Colonic mucosa (tissue), 4 donors: ENCODE results near the gene MFNG. TPM values are rescaled to one million over a fixed set of nuclear protein-coding genes. Genes with fewer than 3 reads are reported as not detected.

Source experiments
- DNase-seq: peaks from one replicate; pipeline ENCODE4 v3.0.0-alpha.2; 2020
- H3K27ac ChIP-seq: fragments of 200-600 bp; one replicate; pipeline ENCODE4 v1.8.0; 2021
- H3K27me3 ChIP-seq: fragments of 200-600 bp; one replicate; pipeline ENCODE4 v1.8.0; 2021
- H3K36me3 ChIP-seq: fragments of 200-600 bp; one replicate; pipeline ENCODE4 v1.8.0; 2021
- H3K4me1 ChIP-seq: fragments of 200-600 bp; one replicate; pipeline ENCODE4 v1.8.0; 2021; ENCODE audit warnings: mild to moderate bottlenecking
- H3K4me3 ChIP-seq: fragments of 200-600 bp; one replicate; pipeline ENCODE4 v1.8.0; 2021
- H3K9ac ChIP-seq, 2 donors: one replicate each; pipeline ENCODE4 v1.7.0; 2013; ENCODE audit warnings: control low read depth in 2 of 2, low read depth in 2 of 2, low read length in 2 of 2
- H3K9me3 ChIP-seq: fragments of 200-600 bp; one replicate; pipeline ENCODE4 v1.8.0; 2021
- CTCF ChIP-seq: fragments of 200-600 bp; IDR thresholded peaks from one replicate; pipeline ENCODE4 v1.8.0; 2022; ENCODE audit warnings: antibody characterized with exemption, mild to moderate bottlenecking
- intact Hi-C: fragments of 100-400 bp; cut with DNase I; formaldehyde crosslinking; loops from one replicate; pipeline ENCODE4 v1.14.1; 2022
- total RNA-seq, 2 donors: library from RNA; stranded (reverse); fragmentation: NEBNext Ultra II Directional in 1 of 2; extraction: Animal tissue kit (Norgen Biotek cat#: 25700) in 1 of 2; gene quantifications; one replicate each; pipeline ENCODE4 v1.2.1, GENCODE V29; 2021
- donor health status: healthy.
- donor health status: DM: no; HTN: no; CAD: no.
- donor health status: DM: no; HTN: no; CAD: no.

The MFNG gene
- total RNA-seq, 2 donors from 2014 or later, result 6.5 to 10.7 TPM

- intact Hi-C loops, result no loop called here
- Histone ChIP-seq H3K4me1 (no peaks in the 10 kb centered on the region), H3K27me3 (peaks cover 40% of the 10 kb centered on the region), H3K9me3 (no peaks in the 10 kb centered on the region), H3K9ac (no peak overlapping the region), H3K27ac (no peak overlapping the region), H3K4me3 (no peak overlapping the region), H3K36me3 (no peaks in the 10 kb centered on the region)
- TF ChIP-seq CTCF, result no peak
- no peak for DNase-seq
Measured at GRCh38 chr22:37425800-37426705, 60.1 kb downstream of the MFNG start.

- no peaks in the 10 kb centered on the region for H3K9me3 ChIP-seq
- peaks cover 47% of the 10 kb centered on the region for H3K27me3 ChIP-seq
- intact Hi-C loops, result no loop called here
- no peaks in the 10 kb centered on the region for H3K4me1 ChIP-seq
- no peak for DNase-seq
- H3K9ac ChIP-seq, result no peak overlapping the region
- TF ChIP-seq CTCF, result no peak
- no peaks in the 10 kb centered on the region for H3K36me3 ChIP-seq
- H3K4me3 ChIP-seq, result no peak overlapping the region
- H3K27ac ChIP-seq, result no peak overlapping the region
Measured at GRCh38 chr22:37425369-37425768, 60.8 kb downstream of the MFNG start.

GRCh38 chr22:37423283-37423682 lies 62.9 kb downstream of the MFNG start:
- intact Hi-C loops, result no loop called here
- H3K9ac ChIP-seq, result no peak overlapping the region

GRCh38 chr22:37421468-37421877 lies 64.7 kb downstream of the MFNG start:
- H3K27ac ChIP-seq, result no peak overlapping the region
- TF ChIP-seq CTCF, result no peak
- no peaks in the 10 kb centered on the region for H3K4me1 ChIP-seq
- intact Hi-C loops, result no loop called here
- peaks cover 40% of the 10 kb centered on the region for H3K27me3 ChIP-seq
- no peaks in the 10 kb centered on the region for H3K9me3 ChIP-seq
- H3K4me3 ChIP-seq, result no peak overlapping the region
- no peak for DNase-seq
- no peaks in the 10 kb centered on the region for H3K36me3 ChIP-seq
- H3K9ac ChIP-seq, result no peak overlapping the region

More at GRCh38 chr22:37423283-37423682, 62.9 kb downstream of the MFNG start:
- no peak for TF ChIP-seq CTCF
- Histone ChIP-seq H3K27ac (no peak overlapping the region), H3K27me3 (peaks cover 57% of the 10 kb centered on the region), H3K9me3 (no peaks in the 10 kb centered on the region), H3K4me1 (no peaks in the 10 kb centered on the region), H3K4me3 (no peak overlapping the region), H3K36me3 (no peaks in the 10 kb centered on the region)
- no peak for DNase-seq

- no peak overlapping the region for H3K4me3 ChIP-seq
- intact Hi-C loops, result no loop called here
- H3K27ac ChIP-seq, result no peak overlapping the region
- no peak for TF ChIP-seq CTCF
- no peaks in the 10 kb centered on the region for H3K36me3 ChIP-seq
- no peaks in the 10 kb centered on the region for H3K4me1 ChIP-seq
- H3K9me3 ChIP-seq, result no peaks in the 10 kb centered on the region
- H3K9ac ChIP-seq, result no peak overlapping the region
- no peak for DNase-seq
- peaks cover 37% of the 10 kb centered on the region for H3K27me3 ChIP-seq
Measured at GRCh38 chr22:37420686-37421467, 65.3 kb downstream of the MFNG start.
